ENCODE results near the gene LYG1.
A peak's percentile ranks its signal among the peaks of the same experiment; 100 is the strongest.
"Not testable (repeated sequence)": the region's sequence is repeated elsewhere in the genome, so short reads cannot be mapped to it uniquely, and the experiment has no call there.

The LYG1 gene

DNA sequence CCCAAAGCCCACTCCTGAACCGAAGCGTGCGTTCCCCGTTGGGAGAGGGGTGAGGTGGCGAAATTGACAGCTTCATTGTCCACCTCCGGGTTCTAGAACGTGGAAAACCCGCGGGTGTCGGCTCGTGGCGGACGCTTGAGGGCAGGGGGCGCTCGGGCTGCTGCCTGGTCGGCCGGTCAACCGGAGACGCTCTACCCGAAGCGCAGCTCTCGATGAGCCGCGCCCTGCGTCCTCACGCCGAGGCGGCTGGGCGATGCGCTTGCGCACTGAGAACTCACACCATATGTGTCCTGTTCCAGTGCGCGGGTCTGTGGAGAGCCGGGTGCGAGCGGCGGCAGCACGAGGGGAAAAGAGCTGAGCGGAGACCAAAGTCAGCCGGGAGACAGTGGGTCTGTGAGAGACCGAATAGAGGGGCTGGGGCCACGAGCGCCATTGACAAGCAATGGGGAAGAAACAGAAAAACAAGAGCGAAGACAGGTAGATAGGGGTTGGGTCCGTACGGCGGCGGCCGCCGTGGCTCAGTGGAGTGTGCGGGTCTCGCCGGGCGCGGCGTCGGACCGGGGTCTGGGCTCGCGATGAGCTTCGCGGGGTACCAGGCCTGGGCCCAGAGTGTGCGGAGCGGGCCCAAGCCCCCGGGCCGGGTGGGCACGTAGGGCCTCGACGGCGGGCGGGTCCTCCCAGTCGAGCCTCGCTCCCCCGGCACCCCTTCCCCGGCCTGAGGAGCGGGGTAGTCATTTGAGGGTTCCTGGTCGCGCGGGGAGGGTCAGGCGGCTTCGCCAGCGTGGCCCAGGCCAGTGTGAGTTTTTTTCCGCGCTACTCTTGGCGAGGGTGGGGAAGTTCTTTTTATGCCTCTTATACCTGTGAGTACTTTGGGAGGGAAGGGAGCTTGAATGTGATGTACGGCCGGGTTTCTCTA is 36.4 kb upstream of the LYG1 start, which contains the start of gene EIF5B:
Gene EIF5B (plus strand): TSS at position 277 of the 916 bp plus-strand sequence. CDS start 166 bp downstream, at position 443.
- TF ChIP-seq, protein P1, sequence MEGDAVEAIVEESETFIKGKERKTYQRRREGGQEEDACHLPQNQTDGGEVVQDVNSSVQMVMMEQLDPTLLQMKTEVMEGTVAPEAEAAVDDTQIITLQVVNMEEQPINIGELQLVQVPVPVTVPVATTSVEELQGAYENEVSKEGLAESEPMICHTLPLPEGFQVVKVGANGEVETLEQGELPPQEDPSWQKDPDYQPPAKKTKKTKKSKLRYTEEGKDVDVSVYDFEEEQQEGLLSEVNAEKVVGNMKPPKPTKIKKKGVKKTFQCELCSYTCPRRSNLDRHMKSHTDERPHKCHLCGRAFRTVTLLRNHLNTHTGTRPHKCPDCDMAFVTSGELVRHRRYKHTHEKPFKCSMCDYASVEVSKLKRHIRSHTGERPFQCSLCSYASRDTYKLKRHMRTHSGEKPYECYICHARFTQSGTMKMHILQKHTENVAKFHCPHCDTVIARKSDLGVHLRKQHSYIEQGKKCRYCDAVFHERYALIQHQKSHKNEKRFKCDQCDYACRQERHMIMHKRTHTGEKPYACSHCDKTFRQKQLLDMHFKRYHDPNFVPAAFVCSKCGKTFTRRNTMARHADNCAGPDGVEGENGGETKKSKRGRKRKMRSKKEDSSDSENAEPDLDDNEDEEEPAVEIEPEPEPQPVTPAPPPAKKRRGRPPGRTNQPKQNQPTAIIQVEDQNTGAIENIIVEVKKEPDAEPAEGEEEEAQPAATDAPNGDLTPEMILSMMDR (IDR thresholded peaks at IDR 0.05; ENCODE audit: low read depth, low read length) = peak; percentile 53
- peak; percentile 96 to 98 for DNase-seq (ENCODE audit: low read depth in 2 of 2)
- peak within 1 kb of the TSS; percentile 82 to 95 for H3K4me3 ChIP-seq (replicated peaks in 1 of 2; ENCODE audit: low read depth in 2 of 2, low read length in 2 of 2)

DNA sequence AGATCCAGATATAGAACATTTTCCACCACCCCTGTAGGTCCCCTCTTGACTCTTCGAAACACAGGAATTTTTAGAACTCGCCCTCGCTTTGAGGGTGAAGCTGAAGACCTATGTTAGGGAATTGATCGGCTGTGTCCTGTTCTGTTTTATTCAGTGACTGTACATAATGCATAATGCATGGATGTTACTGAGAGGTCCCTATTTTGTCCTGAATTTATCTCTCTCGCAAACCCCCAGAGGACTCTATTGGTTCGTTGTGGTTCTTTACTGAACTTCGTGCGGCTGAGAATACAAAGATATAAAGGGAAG is 35.8 kb upstream of the LYG1 start:
- TF ChIP-seq, protein P1 (IDR thresholded peaks at IDR 0.05; ENCODE audit: low read depth, low read length) = no peak
- H3K4me3 ChIP-seq (replicated peaks in 1 of 2; ENCODE audit: low read depth in 2 of 2, low read length in 2 of 2) = peak overlapping the region; percentile 82 to 86
- DNase-seq (ENCODE audit: low read depth in 2 of 2) = no peak

DNA sequence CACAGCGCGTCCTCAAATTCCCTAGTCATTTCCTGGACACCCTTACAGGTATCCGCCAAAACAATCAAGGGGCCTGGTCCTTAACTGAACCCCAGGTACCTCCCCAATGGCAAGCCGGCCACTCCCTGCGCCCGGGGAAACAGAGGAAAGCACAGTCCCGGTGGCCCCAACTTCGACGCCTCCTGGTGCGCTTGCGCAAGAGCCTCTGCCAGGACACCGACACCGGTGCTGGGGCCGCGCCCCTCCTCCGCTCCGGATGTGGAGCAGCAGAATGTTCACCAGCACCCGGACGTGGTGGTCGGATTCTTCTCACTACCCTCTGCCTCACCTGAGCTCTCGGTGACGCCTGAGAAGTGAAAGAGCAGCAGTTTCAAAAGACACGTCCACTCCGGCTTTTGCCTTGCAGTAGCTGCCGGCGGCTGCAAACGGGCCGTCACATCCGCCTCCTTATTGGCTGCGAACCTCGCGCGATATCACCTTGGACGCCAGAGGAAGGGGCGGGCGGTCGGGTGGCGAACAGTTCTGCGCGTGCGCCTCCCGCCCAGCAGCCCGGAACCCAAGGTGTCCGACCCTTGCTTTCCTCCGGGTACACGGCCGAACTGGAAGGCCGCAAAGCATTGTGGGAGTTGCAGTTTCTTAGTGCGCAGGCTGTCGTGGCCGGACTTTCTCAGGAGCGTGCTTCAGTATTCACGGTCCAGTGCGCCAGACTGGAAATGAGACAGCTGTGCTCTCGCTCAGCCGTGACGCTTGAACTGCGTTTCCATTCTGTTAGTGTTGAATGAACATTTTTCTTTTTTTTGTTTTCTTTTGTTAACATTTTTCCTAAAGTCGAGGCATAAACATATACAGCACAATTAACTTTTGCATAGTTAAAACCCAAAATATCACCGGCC is 35.2 kb upstream of the LYG1 start, which contains the start of gene TXNDC9:
Gene TXNDC9 (minus strand): TSS at position 423 of the 893 bp plus-strand sequence. CDS start 3,123 bp downstream, outside the sequence.
- H3K4me3 ChIP-seq (replicated peaks in 1 of 2; ENCODE audit: low read depth in 2 of 2, low read length in 2 of 2) = peak within 1 kb of the TSS; percentile 82 to 95
- peak; percentile 100 for DNase-seq (ENCODE audit: low read depth in 2 of 2)
- TF ChIP-seq, protein P1 (IDR thresholded peaks at IDR 0.05; ENCODE audit: low read depth, low read length) = no peak

DNA sequence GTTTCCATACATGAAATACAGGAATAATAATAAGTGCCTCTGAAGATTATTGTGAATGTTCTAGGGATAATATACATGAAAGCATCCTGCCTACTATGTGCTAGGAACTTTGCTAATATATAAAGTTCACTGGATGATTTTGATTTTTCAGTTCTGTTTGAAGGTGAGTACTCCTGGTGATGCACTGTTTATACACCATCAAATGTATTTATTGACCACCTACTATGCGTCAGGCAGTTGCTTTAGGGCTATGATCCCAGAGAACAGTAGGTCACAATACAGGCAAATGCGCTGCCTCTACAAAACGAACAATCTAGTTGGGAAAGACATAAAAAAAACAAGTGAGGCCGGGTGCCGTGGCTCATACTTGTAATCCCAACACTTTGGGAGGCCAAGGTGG is 24.4 kb upstream of the LYG1 start:
- DNase-seq (ENCODE audit: low read depth in 2 of 2) = no peak
- H3K4me3 ChIP-seq (replicated peaks in 1 of 2; ENCODE audit: low read depth in 2 of 2, low read length in 2 of 2) = no peak overlapping the region
- TF ChIP-seq, protein P1 (IDR thresholded peaks at IDR 0.05; ENCODE audit: low read depth, low read length) = no peak

DNA sequence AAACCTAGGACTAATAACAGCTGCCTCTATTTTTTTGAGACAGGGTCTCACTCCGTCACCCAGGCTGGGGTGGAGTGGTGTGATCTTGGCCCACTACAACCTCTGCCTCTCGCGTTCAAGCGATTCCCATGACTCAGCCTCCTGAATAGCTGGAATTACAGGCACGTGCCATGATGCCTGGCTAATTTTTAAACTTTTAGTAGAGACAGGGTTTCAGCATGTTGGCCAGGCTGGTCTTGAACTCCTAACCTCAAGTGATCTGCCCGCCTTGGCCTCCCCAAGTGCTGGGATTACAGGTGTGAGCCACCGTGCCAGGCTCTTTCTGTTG is 16.8 kb upstream of the LYG1 start:
- not testable (repeated sequence) for H3K4me3 ChIP-seq (replicated peaks in 1 of 2; ENCODE audit: low read depth in 2 of 2, low read length in 2 of 2); DNase-seq (ENCODE audit: low read depth in 2 of 2)

DNA sequence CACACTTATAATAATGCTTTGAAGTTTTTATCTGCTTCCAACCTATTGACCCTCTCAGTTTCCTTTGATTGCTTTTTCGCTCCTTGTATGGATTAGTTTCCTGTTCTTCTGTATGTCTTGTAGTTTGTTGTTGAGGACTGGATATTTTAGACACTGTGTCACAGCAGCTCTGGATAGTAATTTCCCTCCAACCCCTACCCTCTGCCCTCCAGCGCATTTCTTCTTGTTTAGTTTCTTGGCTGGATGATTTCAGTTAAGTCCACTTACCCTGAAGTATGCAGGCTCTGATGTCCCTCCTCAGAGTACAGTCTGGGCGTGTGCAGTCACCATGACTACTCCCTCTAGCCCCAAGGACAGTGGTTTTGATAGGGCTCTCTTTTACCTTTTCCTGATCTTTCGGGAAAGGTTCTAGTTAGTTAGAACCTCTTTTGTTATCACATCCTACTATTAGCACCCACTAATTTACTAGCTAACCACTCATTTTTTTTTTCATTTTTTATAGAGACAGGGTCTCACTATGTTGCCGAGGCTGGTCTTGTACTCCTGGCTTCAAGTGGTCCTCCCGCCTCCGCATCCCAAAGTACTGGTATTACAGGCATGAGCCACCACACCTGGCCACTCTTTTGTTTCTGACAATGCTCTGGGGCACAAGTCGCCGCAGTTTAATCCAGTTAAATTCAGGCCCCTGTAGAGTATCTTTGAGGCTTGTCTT is 16.3 kb upstream of the LYG1 start:
- H3K4me3 ChIP-seq (replicated peaks in 1 of 2; ENCODE audit: low read depth in 2 of 2, low read length in 2 of 2) = no peak overlapping the region
- TF ChIP-seq, protein P1 (IDR thresholded peaks at IDR 0.05; ENCODE audit: low read depth, low read length) = no peak
- no peak for DNase-seq (ENCODE audit: low read depth in 2 of 2)

All from cardiac fibroblast (primary cell).